ES-I3 (cell line): ENCODE results near the gene MYO16.

ENCODE experiments used
- H3K36me3 ChIP-seq: 2 replicates; pipeline ENCODE4 v1.6.1; 2013; ENCODE audit warnings: mild to moderate bottlenecking, low read length, control low read depth, moderate library complexity; ENCODE audit not compliant: insufficient read depth
- H3K4me1 ChIP-seq: 2 replicates; pipeline ENCODE4 v1.6.1; 2013; ENCODE audit warnings: mild to moderate bottlenecking, control low read depth, low read length; ENCODE audit not compliant: insufficient read depth
- H3K9ac ChIP-seq: 2 replicates; pipeline ENCODE4 v1.6.1; 2013; ENCODE audit warnings: low read depth, mild to moderate bottlenecking, low read length, moderate library complexity
- H3K9me3 ChIP-seq: 2 replicates; pipeline ENCODE4 v1.6.1; 2013; ENCODE audit warnings: mild to moderate bottlenecking, low read length, moderate library complexity; ENCODE audit not compliant: control insufficient read depth, insufficient read depth

The MYO16 gene

GRCh38 chr13:108680011-108680410 is 50.6 kb downstream of the MYO16 start:
- H3K4me1 ChIP-seq, result no peaks in the 10 kb centered on the region
- no peaks in the 10 kb centered on the region for H3K36me3 ChIP-seq
- no peak overlapping the region for H3K9ac ChIP-seq
- no peaks in the 10 kb centered on the region for H3K9me3 ChIP-seq

GRCh38 chr13:108681986-108682575 is 52.7 kb downstream of the MYO16 start:
- Histone ChIP-seq H3K9ac (no peak overlapping the region), H3K9me3 (no peaks in the 10 kb centered on the region), H3K4me1 (no peaks in the 10 kb centered on the region), H3K36me3 (no peaks in the 10 kb centered on the region)

- Histone ChIP-seq H3K36me3 (no peaks in the 10 kb centered on the region), H3K4me1 (no peaks in the 10 kb centered on the region), H3K9ac (no peak overlapping the region), H3K9me3 (no peaks in the 10 kb centered on the region)
Measured at GRCh38 chr13:108682714-108683113, 53.3 kb downstream of the MYO16 start.

- Histone ChIP-seq H3K4me1 (no peaks in the 10 kb centered on the region), H3K9me3 (no peaks in the 10 kb centered on the region), H3K36me3 (no peaks in the 10 kb centered on the region), H3K9ac (no peak overlapping the region)
Measured at GRCh38 chr13:108686027-108686426, 56.6 kb downstream of the MYO16 start.

GRCh38 chr13:108690726-108691125 is 61.3 kb downstream of the MYO16 start:
- Histone ChIP-seq H3K9ac (no peak overlapping the region), H3K36me3 (no peaks in the 10 kb centered on the region), H3K4me1 (no peaks in the 10 kb centered on the region), H3K9me3 (no peaks in the 10 kb centered on the region)

- Histone ChIP-seq H3K36me3 (no peaks in the 10 kb centered on the region), H3K4me1 (no peaks in the 10 kb centered on the region), H3K9me3 (no peaks in the 10 kb centered on the region), H3K9ac (no peak overlapping the region)
Measured at GRCh38 chr13:108700422-108701170, 71.2 kb downstream of the MYO16 start.

GRCh38 chr13:108702171-108702570 is 72.8 kb downstream of the MYO16 start:
- Histone ChIP-seq H3K36me3 (no peaks in the 10 kb centered on the region), H3K4me1 (no peaks in the 10 kb centered on the region), H3K9me3 (no peaks in the 10 kb centered on the region), H3K9ac (no peak overlapping the region)

- H3K4me1 ChIP-seq, result no peaks in the 10 kb centered on the region
- H3K9ac ChIP-seq, result no peak overlapping the region
- no peaks in the 10 kb centered on the region for H3K36me3 ChIP-seq
- H3K9me3 ChIP-seq, result no peaks in the 10 kb centered on the region
Measured at GRCh38 chr13:108705031-108705430, 75.6 kb downstream of the MYO16 start.

GRCh38 chr13:108707584-108707983 is 78.2 kb downstream of the MYO16 start:
- Histone ChIP-seq H3K9me3 (no peaks in the 10 kb centered on the region), H3K4me1 (no peaks in the 10 kb centered on the region), H3K9ac (no peak overlapping the region), H3K36me3 (no peaks in the 10 kb centered on the region)

- no peaks in the 10 kb centered on the region for H3K9me3 ChIP-seq
- H3K36me3 ChIP-seq, result no peaks in the 10 kb centered on the region
- H3K4me1 ChIP-seq, result no peaks in the 10 kb centered on the region
- H3K9ac ChIP-seq, result no peak overlapping the region
Measured at GRCh38 chr13:108708921-108709320, 79.5 kb downstream of the MYO16 start.

GRCh38 chr13:108711386-108711785 is 82.0 kb downstream of the MYO16 start:
- no peak overlapping the region for H3K9ac ChIP-seq
- H3K36me3 ChIP-seq, result no peaks in the 10 kb centered on the region
- H3K9me3 ChIP-seq, result no peaks in the 10 kb centered on the region
- H3K4me1 ChIP-seq, result no peaks in the 10 kb centered on the region

GRCh38 chr13:108725471-108725870 is 96.1 kb downstream of the MYO16 start:
- Histone ChIP-seq H3K9ac (no peak overlapping the region), H3K36me3 (no peaks in the 10 kb centered on the region), H3K9me3 (no peaks in the 10 kb centered on the region), H3K4me1 (no peaks in the 10 kb centered on the region)

GRCh38 chr13:108728370-108728769 is 99.0 kb downstream of the MYO16 start:
- H3K4me1 ChIP-seq, result no peaks in the 10 kb centered on the region
- H3K9ac ChIP-seq, result no peak overlapping the region
- H3K36me3 ChIP-seq, result no peaks in the 10 kb centered on the region
- no peaks in the 10 kb centered on the region for H3K9me3 ChIP-seq

- Histone ChIP-seq H3K9ac (no peak overlapping the region), H3K9me3 (no peaks in the 10 kb centered on the region), H3K4me1 (no peaks in the 10 kb centered on the region), H3K36me3 (no peaks in the 10 kb centered on the region)
Measured at GRCh38 chr13:108733022-108733560, 103.7 kb downstream of the MYO16 start.

GRCh38 chr13:108734676-108735075 is 105.3 kb downstream of the MYO16 start:
- Histone ChIP-seq H3K36me3 (no peaks in the 10 kb centered on the region), H3K9me3 (no peaks in the 10 kb centered on the region), H3K4me1 (no peaks in the 10 kb centered on the region), H3K9ac (no peak overlapping the region)
